B cell (primary cell): ENCODE measurements around the gene NBDY.

Experiments used
- EZH2 ChIP-seq: IDR thresholded peaks from 2 replicates; pipeline ENCODE4 v1.6.1; 2012; ENCODE audit warnings: borderline replicate concordance, low read depth, mild to moderate bottlenecking, moderate library complexity, low read length; ENCODE audit not compliant: insufficient read depth, poor library complexity, severe bottlenecking
- TF ChIP-seq, protein P1 (sequence below): fragments of 200-600 bp; IDR thresholded peaks from one replicate; pipeline ENCODE4 v1.8.0; 2022; ENCODE audit warnings: antibody characterized with exemption, mild to moderate bottlenecking

DNA sequence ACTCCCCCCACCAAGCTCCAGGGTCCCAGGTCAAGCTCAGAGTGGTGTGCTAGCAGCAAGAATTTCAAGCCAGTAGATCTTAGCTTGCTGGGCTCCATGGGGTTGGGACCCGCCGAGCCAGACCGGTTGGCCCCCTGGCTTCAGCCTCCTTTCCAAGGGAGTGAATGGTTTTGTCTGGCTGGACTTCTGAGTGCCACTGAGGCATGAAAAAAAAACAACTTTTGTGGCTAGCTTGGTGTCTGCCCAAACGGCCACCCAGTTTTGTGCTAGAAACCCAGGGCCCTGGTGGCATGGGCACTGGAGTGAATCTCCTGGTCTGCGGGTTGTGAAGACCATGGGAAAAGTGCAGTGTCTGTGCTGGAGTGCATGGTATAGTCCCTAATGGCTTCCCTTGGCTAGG is 82.6 kb downstream of the NBDY start:
- TF ChIP-seq, protein P1, sequence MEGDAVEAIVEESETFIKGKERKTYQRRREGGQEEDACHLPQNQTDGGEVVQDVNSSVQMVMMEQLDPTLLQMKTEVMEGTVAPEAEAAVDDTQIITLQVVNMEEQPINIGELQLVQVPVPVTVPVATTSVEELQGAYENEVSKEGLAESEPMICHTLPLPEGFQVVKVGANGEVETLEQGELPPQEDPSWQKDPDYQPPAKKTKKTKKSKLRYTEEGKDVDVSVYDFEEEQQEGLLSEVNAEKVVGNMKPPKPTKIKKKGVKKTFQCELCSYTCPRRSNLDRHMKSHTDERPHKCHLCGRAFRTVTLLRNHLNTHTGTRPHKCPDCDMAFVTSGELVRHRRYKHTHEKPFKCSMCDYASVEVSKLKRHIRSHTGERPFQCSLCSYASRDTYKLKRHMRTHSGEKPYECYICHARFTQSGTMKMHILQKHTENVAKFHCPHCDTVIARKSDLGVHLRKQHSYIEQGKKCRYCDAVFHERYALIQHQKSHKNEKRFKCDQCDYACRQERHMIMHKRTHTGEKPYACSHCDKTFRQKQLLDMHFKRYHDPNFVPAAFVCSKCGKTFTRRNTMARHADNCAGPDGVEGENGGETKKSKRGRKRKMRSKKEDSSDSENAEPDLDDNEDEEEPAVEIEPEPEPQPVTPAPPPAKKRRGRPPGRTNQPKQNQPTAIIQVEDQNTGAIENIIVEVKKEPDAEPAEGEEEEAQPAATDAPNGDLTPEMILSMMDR = no peak
- TF ChIP-seq EZH2 = no peak
